ENCODE measurements around the gene PIWIL1.

PIWIL1 gene

GRCh38 chr12:130336723-130337487 lies 782 bp upstream of the PIWIL1 start:
- DNase-seq (ENCODE audit: low read depth in 2 of 2): no peak

- DNase-seq (ENCODE audit: low read depth in 2 of 2): no peak
Observed at GRCh38 chr12:130338794-130339601, 1.3 kb downstream of the PIWIL1 start.

- DNase-seq (ENCODE audit: low read depth in 2 of 2): no peak
Observed at GRCh38 chr12:130339951-130340350, 2.3 kb downstream of the PIWIL1 start.

- no peak for DNase-seq (ENCODE audit: low read depth in 2 of 2)
Observed at GRCh38 chr12:130342442-130342841, 4.8 kb downstream of the PIWIL1 start.

- no peak for DNase-seq (ENCODE audit: low read depth in 2 of 2)
Observed at GRCh38 chr12:130342842-130343241, 5.2 kb downstream of the PIWIL1 start.

- DNase-seq (ENCODE audit: low read depth in 2 of 2): no peak
Observed at GRCh38 chr12:130344529-130344928, 6.8 kb downstream of the PIWIL1 start.

GRCh38 chr12:130345292-130345691 lies 7.6 kb downstream of the PIWIL1 start:
- DNase-seq (ENCODE audit: low read depth in 2 of 2): no peak

- DNase-seq (ENCODE audit: low read depth in 2 of 2): no peak
Observed at GRCh38 chr12:130347588-130347987, 9.9 kb downstream of the PIWIL1 start.

GRCh38 chr12:130350715-130351114 lies 13.0 kb downstream of the PIWIL1 start:
- DNase-seq (ENCODE audit: low read depth in 2 of 2): no peak

- no peak for DNase-seq (ENCODE audit: low read depth in 2 of 2)
Observed at GRCh38 chr12:130351326-130351725, 13.6 kb downstream of the PIWIL1 start.

GRCh38 chr12:130353081-130353480 lies 15.4 kb downstream of the PIWIL1 start:
- DNase-seq (ENCODE audit: low read depth in 2 of 2): no peak

GRCh38 chr12:130354407-130354806 lies 16.7 kb downstream of the PIWIL1 start:
- no peak for DNase-seq (ENCODE audit: low read depth in 2 of 2)

- DNase-seq (ENCODE audit: low read depth in 2 of 2): no peak
Observed at GRCh38 chr12:130356222-130356621, 18.5 kb downstream of the PIWIL1 start.

GRCh38 chr12:130357241-130357640 lies 19.6 kb downstream of the PIWIL1 start:
- DNase-seq (ENCODE audit: low read depth in 2 of 2): no peak

GRCh38 chr12:130357729-130358330 lies 20.1 kb downstream of the PIWIL1 start:
- DNase-seq (ENCODE audit: low read depth in 2 of 2): no peak

GRCh38 chr12:130362060-130362459 lies 24.4 kb downstream of the PIWIL1 start:
- DNase-seq (ENCODE audit: low read depth in 2 of 2): no peak

GRCh38 chr12:130364578-130364977 lies 26.9 kb downstream of the PIWIL1 start:
- DNase-seq (ENCODE audit: low read depth in 2 of 2): no peak

- DNase-seq (ENCODE audit: low read depth in 2 of 2): no peak
Observed at GRCh38 chr12:130366159-130366558, 28.5 kb downstream of the PIWIL1 start.

- no peak for DNase-seq (ENCODE audit: low read depth in 2 of 2)
Observed at GRCh38 chr12:130367003-130367402, 29.3 kb downstream of the PIWIL1 start.

- no peak for DNase-seq (ENCODE audit: low read depth in 2 of 2)
Observed at GRCh38 chr12:130367523-130367922, 29.8 kb downstream of the PIWIL1 start.

GRCh38 chr12:130369816-130370215 lies 32.1 kb downstream of the PIWIL1 start:
- no peak for DNase-seq (ENCODE audit: low read depth in 2 of 2)

- DNase-seq (ENCODE audit: low read depth in 2 of 2): no peak
Observed at GRCh38 chr12:130371296-130371695, 33.6 kb downstream of the PIWIL1 start.

- DNase-seq (ENCODE audit: low read depth in 2 of 2): no peak
Observed at GRCh38 chr12:130372936-130373335, 35.2 kb downstream of the PIWIL1 start.
